ENCODE measurements around the gene ST6GALNAC4. TPM values are rescaled to one million over a fixed set of nuclear protein-coding genes. Genes with fewer than 3 reads are reported as not detected.

ST6GALNAC4 gene
- total RNA-seq, 1 donor from 2014 or later, result 15.8 TPM

DNA sequence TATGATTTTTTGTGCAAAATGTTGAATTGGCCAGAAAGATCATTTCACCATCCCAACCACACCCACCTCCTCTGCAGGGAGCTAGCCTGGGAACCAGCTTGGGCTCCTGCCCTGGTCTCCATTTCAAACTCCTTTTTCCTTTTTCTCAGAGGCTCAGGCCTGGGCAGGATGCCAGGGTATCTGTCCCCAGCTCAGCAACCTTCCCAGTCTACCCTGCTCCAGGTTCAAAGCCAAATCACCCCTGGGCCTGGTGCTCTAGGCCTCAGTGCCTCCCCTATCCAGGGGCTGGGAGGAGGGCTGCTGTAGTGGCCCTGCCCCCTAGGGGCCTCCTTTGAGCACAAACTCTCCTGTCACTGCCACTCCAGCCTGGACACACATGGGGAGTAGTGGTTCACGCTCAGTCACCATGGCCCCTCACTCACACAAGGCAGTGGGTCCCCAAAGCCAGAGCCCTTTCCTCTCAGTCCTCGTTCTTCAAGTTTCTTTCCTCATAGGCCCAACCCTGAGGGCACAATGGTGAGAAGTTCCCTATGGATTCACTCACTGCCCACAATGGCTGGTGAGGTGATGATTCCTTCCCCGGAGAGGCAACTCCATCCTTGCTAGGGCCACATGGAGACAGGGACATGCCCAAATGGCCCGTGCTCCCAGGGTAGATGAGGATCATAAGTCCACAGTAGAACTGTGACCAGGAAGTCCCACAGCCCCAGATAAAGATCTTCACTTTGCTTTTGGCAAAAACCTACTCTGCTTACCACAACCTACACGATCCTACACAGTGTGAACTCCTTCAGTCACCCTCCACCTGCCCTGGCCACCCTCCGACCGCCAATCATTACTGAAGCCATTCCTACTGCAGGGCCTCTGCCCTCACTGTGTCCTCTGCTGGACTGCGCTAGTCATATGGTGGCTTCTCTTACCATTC is 1.6 kb upstream of the ST6GALNAC4 start:
- peaks cover 9% of the 10 kb centered on the region for H3K27me3 Mint-ChIP-seq (ENCODE audit: unreplicated experiment)
- peaks cover 5% of the 10 kb centered on the region for H3K9me3 Mint-ChIP-seq (ENCODE audit: unreplicated experiment)
- no peak for DNase-seq
- peaks cover 7% of the 10 kb centered on the region for H3K4me1 Mint-ChIP-seq (ENCODE audit: low read depth, unreplicated experiment)
- no peak for TF ChIP-seq CTCF (IDR thresholded peaks at IDR 0.05; ENCODE audit: partially characterized antibody, unreplicated experiment)
- H3K36me3 Mint-ChIP-seq (ENCODE audit: unreplicated experiment), result no peaks in the 10 kb centered on the region
- H3K27ac Mint-ChIP-seq (ENCODE audit: unreplicated experiment), result peak overlapping the region; percentile 20
- H3K4me3 Mint-ChIP-seq (ENCODE audit: unreplicated experiment), result peak overlapping the region; percentile 13

DNA sequence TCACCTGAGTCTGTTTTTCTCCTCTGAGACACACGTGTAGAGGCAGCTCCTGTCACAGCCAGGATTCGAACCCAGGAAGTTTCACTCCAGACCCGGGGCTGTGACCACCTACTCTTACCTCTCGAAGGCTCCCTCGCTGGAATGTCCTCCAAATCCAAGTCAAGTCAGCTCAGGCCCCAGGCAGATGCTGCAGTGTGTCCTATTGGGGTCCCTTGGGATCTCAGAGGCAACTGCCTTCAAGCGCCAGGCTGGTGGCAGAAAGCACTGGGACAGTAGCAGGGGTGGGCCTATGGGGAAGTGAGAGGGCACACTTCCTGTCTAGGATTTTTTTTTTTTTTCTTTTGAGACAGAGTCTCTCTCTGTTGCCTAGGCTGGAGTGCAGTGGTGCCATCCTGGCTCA is 762 bp upstream of the ST6GALNAC4 start:
- Mint-ChIP-seq H3K27me3 (ENCODE audit: unreplicated experiment) (peaks cover 11% of the 10 kb centered on the region), H3K4me3 (ENCODE audit: unreplicated experiment) (peak overlapping the region; percentile 75), H3K27ac (ENCODE audit: unreplicated experiment) (no peak overlapping the region), H3K4me1 (ENCODE audit: low read depth, unreplicated experiment) (peaks cover 7% of the 10 kb centered on the region), H3K9me3 (ENCODE audit: unreplicated experiment) (peaks cover 5% of the 10 kb centered on the region), H3K36me3 (ENCODE audit: unreplicated experiment) (no peaks in the 10 kb centered on the region)
- TF ChIP-seq CTCF (IDR thresholded peaks at IDR 0.05; ENCODE audit: partially characterized antibody, unreplicated experiment), result no peak
- DNase-seq, result peak; percentile 33

- Mint-ChIP-seq H3K4me3 (ENCODE audit: unreplicated experiment) (peak overlapping the region; percentile 82), H3K27ac (ENCODE audit: unreplicated experiment) (no peak overlapping the region), H3K36me3 (ENCODE audit: unreplicated experiment) (no peaks in the 10 kb centered on the region), H3K4me1 (ENCODE audit: low read depth, unreplicated experiment) (peaks cover 8% of the 10 kb centered on the region), H3K9me3 (ENCODE audit: unreplicated experiment) (peaks cover 4% of the 10 kb centered on the region), H3K27me3 (ENCODE audit: unreplicated experiment) (peaks cover 12% of the 10 kb centered on the region)
- no peak for TF ChIP-seq CTCF (IDR thresholded peaks at IDR 0.05; ENCODE audit: partially characterized antibody, unreplicated experiment)
- DNase-seq, result no peak
These were observed 781 bp downstream of the ST6GALNAC4 start for GRCh38 chr9:127915801-127916719.

DNA sequence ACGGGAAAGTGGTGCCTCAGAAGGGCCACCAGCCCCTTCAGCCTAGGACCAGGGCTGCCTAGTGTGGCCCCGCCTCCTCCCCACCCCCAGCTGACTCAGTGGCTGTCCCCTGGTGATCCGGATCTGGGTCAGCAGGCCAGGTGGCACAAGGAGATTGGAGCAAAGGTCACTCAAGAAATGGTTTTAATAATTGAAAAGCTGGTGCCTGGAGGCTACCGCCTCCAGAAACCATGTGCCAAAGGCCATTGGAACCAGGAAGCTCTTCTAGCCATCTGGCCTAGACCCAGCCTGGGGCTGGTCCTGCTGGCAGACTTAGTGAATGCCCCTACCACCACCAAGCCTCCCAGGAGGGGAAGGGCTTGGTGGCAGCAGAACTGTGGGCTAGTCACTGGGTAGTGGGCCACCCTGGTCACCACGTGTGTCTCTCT is 1.5 kb downstream of the ST6GALNAC4 start:
- TF ChIP-seq CTCF (IDR thresholded peaks at IDR 0.05; ENCODE audit: partially characterized antibody, unreplicated experiment), result no peak
- peaks cover 14% of the 10 kb centered on the region for H3K4me1 Mint-ChIP-seq (ENCODE audit: low read depth, unreplicated experiment)
- H3K9me3 Mint-ChIP-seq (ENCODE audit: unreplicated experiment), result peaks cover 4% of the 10 kb centered on the region
- no peaks in the 10 kb centered on the region for H3K36me3 Mint-ChIP-seq (ENCODE audit: unreplicated experiment)
- no peak for DNase-seq
- H3K27ac Mint-ChIP-seq (ENCODE audit: unreplicated experiment), result no peak overlapping the region
- H3K27me3 Mint-ChIP-seq (ENCODE audit: unreplicated experiment), result peaks cover 12% of the 10 kb centered on the region
- no peak overlapping the region for H3K4me3 Mint-ChIP-seq (ENCODE audit: unreplicated experiment)

Data from glutamatergic neuron (in vitro differentiated cells).